IMR-90 (cell line): Measurements from ENCODE around the gene ZNF407. TPM values are rescaled to one million over a fixed set of nuclear protein-coding genes. Genes with fewer than 3 reads are reported as not detected.

Source experiments
- ATAC-seq: fragments of 200-7000 bp; cut with Tn5 transposase; 2 replicates; pipeline ENCODE4 v1.9.1; 2020; ENCODE audit warnings: low read depth, mild to moderate bottlenecking, moderate library complexity
- BruUV-seq: library from RNA; stranded (reverse); fragments of 400-500 nt; replicated peaks from 2 replicates; lab custom pipeline; 2021; lab: Mats Ljungman, UMichigan
- CTCF ChIA-PET: fragments of 300-600 bp; formaldehyde crosslinking; extraction: SDS; loops from one replicate; lab custom pipeline; 2021; ENCODE audit warnings: antibody characterized with exemption; lab: Yijun Ruan, JAX
- POLR2A ChIA-PET: fragments of 300-600 bp; sonication (Branson Sonifier 250); formaldehyde crosslinking; loops from one replicate; lab custom pipeline; 2022; ENCODE audit warnings: antibody characterized with exemption; ENCODE audit not compliant: unreplicated experiment; lab: Charles Lee
- DNase-seq: peaks from one replicate; pipeline ENCODE4 v3.0.0; 2013
- H2AFZ ChIP-seq: replicated peaks from 2 replicates; pipeline ENCODE3; 2013; ENCODE audit warnings: low read length, mild to moderate bottlenecking; ENCODE audit not compliant: poor library complexity
- H2AK5ac ChIP-seq: 2 replicates; pipeline ENCODE4 v1.6.1; 2013; ENCODE audit warnings: low read depth, low read length, inconsistent platforms
- H2AK9ac ChIP-seq: replicated peaks from 2 replicates; pipeline ENCODE3; 2013; ENCODE audit warnings: mild to moderate bottlenecking, low read depth, low read length, moderate library complexity; ENCODE audit not compliant: poor library complexity
- H2BK120ac ChIP-seq: 2 replicates; pipeline ENCODE4 v1.6.1; 2013; ENCODE audit warnings: low read depth, low read length, inconsistent platforms
- H2BK15ac ChIP-seq: 3 replicates; pipeline ENCODE4 v1.6.1; 2013; ENCODE audit warnings: low read depth, low read length, inconsistent platforms
- H2BK20ac ChIP-seq: 2 replicates; pipeline ENCODE4 v1.6.1; 2013; ENCODE audit warnings: low read depth, mild to moderate bottlenecking, inconsistent platforms, low read length, moderate library complexity
- H2BK5ac ChIP-seq: 2 replicates; pipeline ENCODE4 v1.6.1; 2013; ENCODE audit warnings: mild to moderate bottlenecking, low read depth, low read length, inconsistent platforms; ENCODE audit not compliant: poor library complexity, severe bottlenecking
- H3K14ac ChIP-seq: replicated peaks from 2 replicates; pipeline ENCODE4 v1.6.1; 2013; ENCODE audit warnings: low read depth, low read length, inconsistent platforms
- H3K18ac ChIP-seq: 2 replicates; pipeline ENCODE4 v1.6.1; 2013; ENCODE audit warnings: low read depth, low read length, control low read depth
- H3K23ac ChIP-seq: 2 replicates; pipeline ENCODE4 v1.6.1; 2013; ENCODE audit warnings: low read depth, low read length, inconsistent platforms
- H3K27ac ChIP-seq: 2 replicates; pipeline ENCODE4 v1.5.1; 2013; ENCODE audit warnings: mild to moderate bottlenecking, control low read depth, low read length; ENCODE audit not compliant: insufficient read depth
- H3K27me3 ChIP-seq: 2 replicates; pipeline ENCODE4 v1.6.1; 2013; ENCODE audit warnings: low read length; ENCODE audit not compliant: control insufficient read depth, insufficient read depth
- H3K36me3 ChIP-seq: 2 replicates; pipeline ENCODE4 v1.6.1; 2013; ENCODE audit warnings: low read length, mixed read lengths; ENCODE audit not compliant: control insufficient read depth, insufficient read depth
- H3K4ac ChIP-seq: 2 replicates; pipeline ENCODE4 v1.6.1; 2013; ENCODE audit warnings: low read depth, low read length, inconsistent platforms
- H3K4me1 ChIP-seq: 2 replicates; pipeline ENCODE4 v1.6.1; 2013; ENCODE audit warnings: low read length, mixed read lengths; ENCODE audit not compliant: control insufficient read depth, insufficient read depth
- H3K4me2 ChIP-seq: 2 replicates; pipeline ENCODE4 v1.6.1; 2013; ENCODE audit warnings: low read depth, mild to moderate bottlenecking, control low read depth, low read length, moderate library complexity
- H3K4me3 ChIP-seq: 2 replicates; pipeline ENCODE4 v1.5.1; 2013; ENCODE audit warnings: low read depth, mild to moderate bottlenecking, control low read depth, low read length, moderate library complexity; ENCODE audit not compliant: insufficient read depth
- H3K56ac ChIP-seq: 2 replicates; pipeline ENCODE4 v1.6.1; 2013; ENCODE audit warnings: low read length, inconsistent platforms; ENCODE audit not compliant: insufficient read depth; ENCODE audit errors: extremely low read depth
- H3K79me1 ChIP-seq, 2 experiments: 2 replicates each; pipeline ENCODE4 v1.6.1; 2013; ENCODE audit warnings: low read length in 2 of 2, inconsistent platforms in 1 of 2, low read depth in 1 of 2
- H3K9ac ChIP-seq: 2 replicates; pipeline ENCODE4 v1.6.1; 2013; ENCODE audit warnings: low read depth, low read length, control low read depth
- H3K9me1 ChIP-seq: 2 replicates; pipeline ENCODE4 v1.6.1; 2013; ENCODE audit warnings: low read length, inconsistent platforms; ENCODE audit not compliant: insufficient read depth
- H3K9me3 ChIP-seq: 2 replicates; pipeline ENCODE4 v1.6.1; 2013; ENCODE audit warnings: low read length; ENCODE audit not compliant: control insufficient read depth, insufficient read depth
- H4K20me1 ChIP-seq: 2 replicates; pipeline ENCODE4 v1.6.1; 2013; ENCODE audit warnings: low read length, inconsistent platforms; ENCODE audit not compliant: insufficient read depth
- H4K5ac ChIP-seq: 2 replicates; pipeline ENCODE4 v1.6.1; 2013; ENCODE audit warnings: mild to moderate bottlenecking, low read depth, low read length, control low read depth
- H4K8ac ChIP-seq, 2 experiments: 2 replicates each; pipeline ENCODE4 v1.6.1; 2013; ENCODE audit warnings: low read depth in 2 of 2, low read length in 2 of 2, control low read depth in 1 of 2, inconsistent platforms in 1 of 2
- H4K91ac ChIP-seq: 2 replicates; pipeline ENCODE4 v1.6.1; 2013; ENCODE audit warnings: low read depth, low read length, inconsistent platforms; ENCODE audit not compliant: insufficient read depth
- BHLHE40 ChIP-seq: fragments of 150-350 bp; IDR thresholded peaks from 2 replicates; pipeline ENCODE4 v1.6.1; 2016; ENCODE audit warnings: mild to moderate bottlenecking, low read depth, low read length
- CEBPB ChIP-seq: IDR thresholded peaks from 2 replicates; pipeline ENCODE4 v1.6.1; 2012; ENCODE audit warnings: low read depth, low read length, improper control_type of control experiment
- CHD1 ChIP-seq: IDR thresholded peaks from 2 replicates; pipeline ENCODE4 v1.6.1; 2012; ENCODE audit warnings: low read depth, low read length, improper control_type of control experiment
- CTCF ChIP-seq: conservative IDR thresholded peaks from 2 replicates; pipeline ENCODE4 v1.5.1; 2012; ENCODE audit warnings: mild to moderate bottlenecking, low read depth, low read length, improper control_type of control experiment
- ELK1 ChIP-seq: fragments of 150-350 bp; IDR thresholded peaks from 2 replicates; pipeline ENCODE4 v1.6.1; 2016; ENCODE audit warnings: low read depth, mild to moderate bottlenecking, low read length, moderate library complexity, borderline replicate concordance
- FOS ChIP-seq: fragments of 150-350 bp; IDR thresholded peaks from 2 replicates; pipeline ENCODE4 v1.6.1; 2016; ENCODE audit warnings: low read depth, low read length
- MAFK ChIP-seq: IDR thresholded peaks from 2 replicates; pipeline ENCODE4 v1.6.1; 2012; ENCODE audit warnings: low read depth, low read length, improper control_type of control experiment
- MAZ ChIP-seq: IDR thresholded peaks from 2 replicates; pipeline ENCODE4 v1.6.1; 2012; ENCODE audit warnings: low read depth, mild to moderate bottlenecking, low read length, improper control_type of control experiment, moderate library complexity, borderline replicate concordance
- MXI1 ChIP-seq: IDR thresholded peaks from 2 replicates; pipeline ENCODE4 v1.6.1; 2012; ENCODE audit warnings: low read depth, mild to moderate bottlenecking, low read length, moderate library complexity, borderline replicate concordance
- NFE2L2 ChIP-seq: fragments of 150-350 bp; IDR thresholded peaks from 2 replicates; pipeline ENCODE4 v1.6.1; 2016; ENCODE audit warnings: low read depth, mild to moderate bottlenecking, low read length
- POLR2A ChIP-seq: IDR thresholded peaks from 2 replicates; pipeline ENCODE4 v1.6.1; 2012; ENCODE audit warnings: mild to moderate bottlenecking, low read depth, low read length
- RAD21 ChIP-seq: IDR thresholded peaks from 2 replicates; pipeline ENCODE4 v1.6.1; 2012; ENCODE audit warnings: low read length, improper control_type of control experiment
- RCOR1 ChIP-seq: IDR thresholded peaks from 2 replicates; pipeline ENCODE4 v1.6.1; 2012; ENCODE audit warnings: mild to moderate bottlenecking, low read length, improper control_type of control experiment; ENCODE audit not compliant: insufficient replicate concordance
- RFX5 ChIP-seq: IDR thresholded peaks from 2 replicates; pipeline ENCODE4 v1.8.0; 2012; ENCODE audit warnings: low read depth, mild to moderate bottlenecking, low read length, moderate library complexity
- SMC3 ChIP-seq: fragments of 150-350 bp; IDR thresholded peaks from 2 replicates; pipeline ENCODE4 v1.6.1; 2016; ENCODE audit warnings: low read depth, mild to moderate bottlenecking, antibody characterized with exemption, low read length, moderate library complexity
- USF2 ChIP-seq: fragments of 150-350 bp; IDR thresholded peaks from 2 replicates; pipeline ENCODE4 v1.6.1; 2017; ENCODE audit warnings: mild to moderate bottlenecking, antibody characterized with exemption, low read length, low read depth
- WGBS, 2 experiments: methylation state at CpG; one replicate each; pipeline versions ENCODE4 v1.1.5 to v1.1.7; 2013; ENCODE audit warnings: missing lambda C conversion rate in 2 of 2; ENCODE audit not compliant: insufficient read length in 1 of 2; ENCODE audit errors: extremely low coverage in 2 of 2; 5-methylcytosine and 5-hydroxymethylcytosine counted together
- dilution Hi-C: fragments of 300-500 bp; cut with HindIII; formaldehyde crosslinking; loops from one replicate; pipeline ENCODE4 v1.14.3; 2018; ENCODE audit warnings: low sequenced_read_pairs; ENCODE audit not compliant: unreplicated experiment
- in situ Hi-C: fragments of 300-500 bp; cut with MboI; formaldehyde crosslinking; loops from 3 replicates; pipeline ENCODE4 v1.14.3; 2019; ENCODE audit warnings: low sequenced_read_pairs, inconsistent platforms, mixed read lengths
- intact Hi-C: fragments of 100-400 bp; cut with micrococcal nuclease; formaldehyde crosslinking; loops from 2 replicates; pipeline ENCODE4 v1.10.0; 2022
- polyA plus RNA-seq, 3 experiments: library from polyadenylated mRNA; depleted of rRNA; stranded (reverse); fragments of >200 nt; gene quantifications; 2 replicates each; pipeline ENCODE4 v1.2.3, GENCODE V29; 2012; ENCODE audit warnings: low replicate concordance in 1 of 3
- total RNA-seq: library from RNA; depleted of rRNA; stranded (reverse); fragments of >200 nt; gene quantifications from 2 replicates; pipeline ENCODE4 v1.2.3, GENCODE V29; 2012

ZNF407 gene
- total and polyA plus RNA-seq, 2 of the 4 experiments (the other 2 are of a cell fraction) = 3.1 to 20.1 TPM

- Histone ChIP-seq H3K4me1 (no peaks in the 10 kb centered on the region), H3K27me3 (no peaks in the 10 kb centered on the region), H2AK5ac (no peak overlapping the region), H4K20me1 (no peaks in the 10 kb centered on the region), H3K4me3 (no peak overlapping the region), H3K23ac (peak overlapping the region; percentile 24; the same call in 1 of the 2 replicates), H2AFZ (no peak overlapping the region), H3K9ac (no peak overlapping the region), H4K8ac (no peak overlapping the region), H2BK20ac (no peak overlapping the region), H2BK5ac (no peak overlapping the region), H3K4me2 (no peak overlapping the region), H3K9me3 (no peaks in the 10 kb centered on the region), H3K36me3 (no peaks in the 10 kb centered on the region), H2AK9ac (no peak overlapping the region), H4K5ac (no peak overlapping the region), H2BK120ac (no peak overlapping the region), H3K56ac (no peak overlapping the region), H3K79me1 (peaks cover 0 to 5% of the 10 kb centered on the region in 2 experiments; a peak in 2 of 4 replicates), H3K9me1 (no peaks in the 10 kb centered on the region), H3K4ac (no peak overlapping the region), H4K91ac (no peak overlapping the region), H3K18ac (no peak overlapping the region), H3K14ac (no peak overlapping the region), H3K27ac (no peak overlapping the region), H2BK15ac (no peak overlapping the region)
- ATAC-seq (no peak), DNase-seq (peak; percentile 8)
- in situ Hi-C loops (no loop called here), intact Hi-C loops (no loop called here), dilution Hi-C loops (no loop called here)
- POLR2A ChIA-PET = no interaction called here
- no TSS peak for BruUV-seq
- CTCF ChIA-PET = no interaction called here
- WGBS, 2 experiments = no CpG with 5 or more reads among the region's 3 CpGs
- TF ChIP-seq MAZ (no peak), BHLHE40 (no peak), RAD21 (no peak), NFE2L2 (no peak), FOS (no peak), CHD1 (no peak), MAFK (no peak), POLR2A (no peak), CEBPB (no peak), SMC3 (no peak), RFX5 (no peak), USF2 (no peak), RCOR1 (no peak), MXI1 (no peak), CTCF (no peak), ELK1 (no peak)
These were observed 105.3 kb downstream of the ZNF407 start for GRCh38 chr18:74702950-74703349.
